GM12878 (cell line): Measurements from ENCODE around the gene SPATA9.

Experiments
- BRCA1 ChIP-seq: IDR thresholded peaks from 2 replicates; pipeline ENCODE4 v1.6.1; 2011; ENCODE audit warnings: low read depth, low read length, improper control_type of control experiment
- CHD2 ChIP-seq: IDR thresholded peaks from 2 replicates; pipeline ENCODE4 v1.6.1; 2011; ENCODE audit warnings: low read depth, low read length, improper control_type of control experiment, borderline replicate concordance
- CREM ChIP-seq: IDR thresholded peaks from 2 replicates; pipeline ENCODE4 v1.6.1; 2014; ENCODE audit warnings: antibody characterized with exemption, low read depth
- FOXM1 ChIP-seq: IDR thresholded peaks from 2 replicates; pipeline ENCODE4 v1.6.1; 2012; ENCODE audit warnings: low read depth, mild to moderate bottlenecking, inconsistent platforms, low read length, moderate library complexity
- NRF1 ChIP-seq: conservative IDR thresholded peaks from 2 replicates; pipeline ENCODE4 v1.6.1; 2011; ENCODE audit warnings: mild to moderate bottlenecking, low read depth, low read length, improper control_type of control experiment
- TCF12 ChIP-seq: IDR thresholded peaks from 2 replicates; pipeline ENCODE4 v1.6.1; 2011; ENCODE audit warnings: low read depth, mild to moderate bottlenecking, low read length
- TF ChIP-seq, protein P1 (sequence below), 3 experiments: IDR thresholded peaks in 2 of 3; conservative IDR thresholded peaks in 1 of 3; 2 replicates each; pipeline ENCODE4 v1.5.1; 2011; ENCODE audit warnings: low read depth in 3 of 3, low read length in 3 of 3, mild to moderate bottlenecking in 3 of 3, control low read depth in 2 of 3, moderate library complexity in 2 of 3, inconsistent platforms in 1 of 3, mixed read lengths in 1 of 3; ENCODE audit not compliant: control insufficient read depth in 2 of 3, insufficient read depth in 1 of 3; ENCODE audit errors: extremely low read depth in 1 of 3

DNA sequence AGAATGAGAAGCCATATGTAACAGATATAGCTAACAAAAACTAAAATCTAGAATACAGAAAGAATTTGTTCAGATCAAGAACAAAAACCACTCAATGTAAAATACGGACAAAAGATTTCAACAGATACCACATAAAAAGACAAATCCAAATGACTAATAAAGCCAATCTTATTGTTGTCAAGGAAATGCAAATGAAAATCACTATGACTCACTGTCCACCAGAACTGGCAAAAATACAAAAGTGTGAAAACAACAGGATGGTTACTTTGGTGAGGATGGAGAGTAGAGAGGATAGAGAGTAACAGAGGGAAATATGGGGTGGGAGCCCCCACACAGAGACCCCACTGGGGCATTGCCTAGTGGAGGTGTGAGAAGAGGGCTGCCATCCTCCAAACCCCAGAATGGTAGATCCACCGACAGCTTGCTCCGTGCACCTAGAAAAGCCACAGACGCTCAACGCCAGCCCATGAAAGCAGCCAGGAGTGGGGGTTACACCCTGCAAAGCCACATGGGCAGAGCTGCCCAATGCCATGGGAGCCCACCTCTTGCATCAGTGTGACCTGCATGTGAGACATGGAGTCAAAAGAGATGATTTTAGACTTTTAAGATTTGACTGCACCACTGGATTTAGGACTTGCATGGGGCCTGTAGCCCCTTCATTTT lies 33.1 kb upstream of the SPATA9 start:
- TF ChIP-seq TCF12 (no peak), FOXM1 (peak; percentile 67; the same call in 1 of the 2 replicates), NRF1 (no peak), CREM (peak; percentile 16; the same call in 1 of the 2 replicates), BRCA1 (no peak), CHD2 (no peak)
- TF ChIP-seq, protein P1, sequence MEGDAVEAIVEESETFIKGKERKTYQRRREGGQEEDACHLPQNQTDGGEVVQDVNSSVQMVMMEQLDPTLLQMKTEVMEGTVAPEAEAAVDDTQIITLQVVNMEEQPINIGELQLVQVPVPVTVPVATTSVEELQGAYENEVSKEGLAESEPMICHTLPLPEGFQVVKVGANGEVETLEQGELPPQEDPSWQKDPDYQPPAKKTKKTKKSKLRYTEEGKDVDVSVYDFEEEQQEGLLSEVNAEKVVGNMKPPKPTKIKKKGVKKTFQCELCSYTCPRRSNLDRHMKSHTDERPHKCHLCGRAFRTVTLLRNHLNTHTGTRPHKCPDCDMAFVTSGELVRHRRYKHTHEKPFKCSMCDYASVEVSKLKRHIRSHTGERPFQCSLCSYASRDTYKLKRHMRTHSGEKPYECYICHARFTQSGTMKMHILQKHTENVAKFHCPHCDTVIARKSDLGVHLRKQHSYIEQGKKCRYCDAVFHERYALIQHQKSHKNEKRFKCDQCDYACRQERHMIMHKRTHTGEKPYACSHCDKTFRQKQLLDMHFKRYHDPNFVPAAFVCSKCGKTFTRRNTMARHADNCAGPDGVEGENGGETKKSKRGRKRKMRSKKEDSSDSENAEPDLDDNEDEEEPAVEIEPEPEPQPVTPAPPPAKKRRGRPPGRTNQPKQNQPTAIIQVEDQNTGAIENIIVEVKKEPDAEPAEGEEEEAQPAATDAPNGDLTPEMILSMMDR (IDR thresholded peaks at IDR 0.05 in 2 of 3, conservative IDR thresholded peaks at IDR 0.05 in 1 of 3; ENCODE audit: control insufficient read depth in 2 of 3, extremely low read depth in 1 of 3, insufficient read depth in 1 of 3, low read depth in 3 of 3, low read length in 3 of 3) = no peak
